K562 (cell line): ENCODE measurements around the gene PIANP. TPM values are rescaled to one million over a fixed set of nuclear protein-coding genes. Genes with fewer than 3 reads are reported as not detected.

Experiments
- ARID1B ChIP-seq: fragments of 450-650 bp; IDR thresholded peaks from 2 replicates; pipeline ENCODE4 v1.6.1; 2016; ENCODE audit warnings: antibody characterized with exemption, mild to moderate bottlenecking, inconsistent platforms
- ARID3A ChIP-seq: IDR thresholded peaks from 2 replicates; pipeline ENCODE4 v1.6.1; 2012; ENCODE audit warnings: low read depth, low read length, improper control_type of control experiment, borderline replicate concordance
- CAMTA2 ChIP-seq: fragments of 250-450 bp; sonication (Bioruptor Pico); conservative IDR thresholded peaks from 2 replicates; pipeline ENCODE4 v1.5.1; 2022
- CSDE1 ChIP-seq, 2 experiments: fragments of 450-650 bp; IDR thresholded peaks; 2 replicates each; pipeline ENCODE4 v1.6.1; 2016; ENCODE audit warnings: mild to moderate bottlenecking in 1 of 2
- ETV5 ChIP-seq: sonication (generic); formaldehyde crosslinking; IDR thresholded peaks from 2 replicates; pipeline ENCODE4 v1.4.0; 2020; ENCODE audit warnings: low read depth, mild to moderate bottlenecking, missing genetic modification reagents
- FOXK1 ChIP-seq: sonication (generic); formaldehyde crosslinking; IDR thresholded peaks from 2 replicates; pipeline ENCODE4 v1.8.0; 2022; ENCODE audit warnings: missing genetic modification reagents, mild to moderate bottlenecking, borderline replicate concordance
- GMEB1 ChIP-seq: fragments of 250-450 bp; sonication (Bioruptor Pico); IDR thresholded peaks from 2 replicates; pipeline ENCODE4 v1.4.0; 2020; ENCODE audit warnings: mild to moderate bottlenecking
- HDAC2 ChIP-seq: fragments of 450-650 bp; IDR thresholded peaks from 2 replicates; pipeline ENCODE4 v1.6.1; 2016; ENCODE audit warnings: mild to moderate bottlenecking
- HEY1 ChIP-seq: fragments of 250-450 bp; sonication (Bioruptor Pico); IDR thresholded peaks from 2 replicates; pipeline ENCODE4 v1.5.0; 2020; ENCODE audit warnings: mild to moderate bottlenecking, moderate library complexity, borderline replicate concordance
- JUND ChIP-seq, 2 experiments: IDR thresholded peaks; 2 replicates in 1 of 2; 3 replicates in 1 of 2; pipeline ENCODE4 v1.6.1; 2011; ENCODE audit warnings: borderline replicate concordance in 2 of 2, low read depth in 2 of 2, low read length in 2 of 2, improper control_type of control experiment in 1 of 2, missing biosample characterization in 1 of 2, missing genetic modification characterization in 1 of 2, missing genetic modification reagents in 1 of 2
- KLF1 ChIP-seq: fragments of 450-650 bp; IDR thresholded peaks from 2 replicates; pipeline ENCODE4 v1.6.1; 2016; ENCODE audit warnings: missing genetic modification characterization, missing compliant biosample characterization
- MCM3 ChIP-seq: fragments of 450-650 bp; IDR thresholded peaks from 2 replicates; pipeline ENCODE4 v1.6.1; 2016
- MIER1 ChIP-seq: fragments of 450-650 bp; IDR thresholded peaks from 2 replicates; pipeline ENCODE4 v1.6.1; 2016; ENCODE audit warnings: antibody characterized with exemption, mild to moderate bottlenecking, low read depth
- MITF ChIP-seq: IDR thresholded peaks from 2 replicates; pipeline ENCODE4 v1.6.1; 2014; ENCODE audit warnings: antibody characterized with exemption
- NFIC ChIP-seq: fragments of 450-650 bp; IDR thresholded peaks from 2 replicates; pipeline ENCODE4 v1.6.1; 2017; ENCODE audit warnings: mild to moderate bottlenecking, inconsistent platforms
- NR4A1 ChIP-seq, 2 experiments: fragments of 250-450 bp in 1 of 2; fragments of 450-650 bp in 1 of 2; sonication (Bioruptor Pico) in 1 of 2; IDR thresholded peaks; 2 replicates each; pipeline versions ENCODE4 v1.4.0 to v1.6.1; 2016 to 2020; ENCODE audit warnings: mild to moderate bottlenecking in 2 of 2, missing compliant biosample characterization in 1 of 2, missing genetic modification characterization in 1 of 2, moderate library complexity in 1 of 2
- NRF1 ChIP-seq, 2 experiments: fragments of 450-650 bp; IDR thresholded peaks in 1 of 2; conservative IDR thresholded peaks in 1 of 2; 2 replicates each; pipeline ENCODE4 v1.6.1; 2014; ENCODE audit warnings: mild to moderate bottlenecking in 2 of 2
- PHF8 ChIP-seq: fragments of 200-600 bp; sonication (generic); IDR thresholded peaks from 2 replicates; pipeline ENCODE4 v1.6.1; 2012; ENCODE audit warnings: mixed run types, mild to moderate bottlenecking, inconsistent platforms, low read length, moderate library complexity, borderline replicate concordance
- SAFB ChIP-seq: fragments of 200-400 bp; formaldehyde crosslinking; IDR thresholded peaks from 2 replicates; pipeline ENCODE4 v1.6.1; 2017; ENCODE audit warnings: low read depth, low read length, borderline replicate concordance
- ZNF212 ChIP-seq: fragments of 450-650 bp; formaldehyde crosslinking; IDR thresholded peaks from 2 replicates; pipeline ENCODE4 v1.4.0; 2020; ENCODE audit warnings: mild to moderate bottlenecking
- ZNF274 ChIP-seq: IDR thresholded peaks from 2 replicates; pipeline ENCODE4 v1.6.1; 2011; ENCODE audit warnings: low read depth, mild to moderate bottlenecking, low read length, moderate library complexity, borderline replicate concordance
- ZNF444 ChIP-seq: fragments of 250-450 bp; sonication (Bioruptor Pico); IDR thresholded peaks from 2 replicates; pipeline ENCODE4 v1.4.0; 2020; ENCODE audit warnings: mild to moderate bottlenecking, moderate library complexity
- ZNF507 ChIP-seq: conservative IDR thresholded peaks from 2 replicates; pipeline ENCODE4 v1.6.1; 2017; ENCODE audit warnings: missing genetic modification characterization, missing compliant biosample characterization
- ZNF583 ChIP-seq: fragments of 250-450 bp; sonication (Bioruptor Pico); IDR thresholded peaks from 2 replicates; pipeline ENCODE4 v1.4.0; 2020
- polyA plus RNA-seq, 8 experiments: library from polyadenylated mRNA; depleted of rRNA in 4 of 8; stranded (reverse) in 5 of 8; unstranded in 3 of 8; fragments of >200 nt; fragmentation: Nextera tagmentation in 2 of 8; fragmentation: Illumina TruSeq in 1 of 8; extraction: Ambion mirVana in 2 of 8; extraction: Trizol in 1 of 8; gene quantifications; 2 replicates each; pipeline versions ENCODE4 v1.2.1 to v1.2.3, GENCODE V29; 2011 to 2014; ENCODE audit warnings: inconsistent platforms in 1 of 8, missing spikeins in 1 of 8
- total RNA-seq, 7 experiments: library from RNA; depleted of rRNA in 6 of 7; stranded (reverse); fragments of >200 nt in 6 of 7; fragmentation: Illumina TruSeq in 2 of 7; extraction: Trizol in 2 of 7; gene quantifications; 2 replicates each; pipeline versions ENCODE4 v1.2.1 to v1.2.3, GENCODE V29; 2011 to 2021; ENCODE audit warnings: low replicate concordance in 1 of 7

Gene PIANP
- total and polyA plus RNA-seq, 9 of the 15 experiments (the other 6 are each of a cell fraction or from before 2014, with no cell fraction given): 0.07 TPM; not detected in 8

GRCh38 chr12:6662906-6663742, 37.5 kb downstream of the PIANP start, which contains the start of gene ING4 (continued):
- TF ChIP-seq MITF (no peak), ZNF212 (CRISPR knock-in tag) (no peak), NRF1 (conservative IDR thresholded peaks at IDR 0.05 in 1 of 2, IDR thresholded peaks at IDR 0.05 in 1 of 2) (0 out of 4 replicates have a peak, but pooled peaks of 1 of the 2 experiments have one; percentile 27), ZNF507 (tag) (no peak), MIER1 (no peak), ZNF583 (CRISPR knock-in tag) (peak; percentile 38; the same call in 1 of the 2 replicates), ETV5 (CRISPR knock-in tag) (peak; percentile 97), ARID1B (no peak), PHF8 (peak; percentile 60; the same call in 1 of the 2 replicates), CSDE1 (IDR thresholded peaks at IDR 0.05) (peak in 1 of 2 experiments; percentile 88; a peak in 2 of 4 replicates), GMEB1 (CRISPR knock-in tag) (peak; percentile 68), JUND (IDR thresholded peaks at IDR 0.05; ENCODE audit: borderline replicate concordance, low read depth, low read length) (peak; percentile 94), JUND (tag; IDR thresholded peaks at IDR 0.05; ENCODE audit: borderline replicate concordance, low read depth, low read length) (peak; percentile 91), KLF1 (peak; percentile 79), MCM3 (no peak), SAFB (no peak), NFIC (0 out of 2 replicates have a peak, but pooled peaks have one; percentile 6), HEY1 (CRISPR knock-in tag) (no peak), FOXK1 (CRISPR knock-in tag) (no peak), ZNF274 (no peak), CAMTA2 (no peak), ZNF444 (CRISPR knock-in tag) (no peak), HDAC2 (peak; percentile 61), ARID3A (no peak), NR4A1 (CRISPR knock-in tag; IDR thresholded peaks at IDR 0.05) (no peak), NR4A1 (tag; IDR thresholded peaks at IDR 0.05) (no peak)
